Glutamatergic neuron (in vitro differentiated cells): ENCODE measurements around the gene SHISA5. TPM values are rescaled to one million over a fixed set of nuclear protein-coding genes. Genes with fewer than 3 reads are reported as not detected.

ENCODE experiments used
- DNase-seq: peaks from one replicate; pipeline ENCODE4 v3.0.0; 2022
- H3K27ac Mint-ChIP-seq: one replicate; pipeline ENCODE4 v1.8.0; 2020; ENCODE audit warnings: mild to moderate bottlenecking, mixed read lengths, inconsistent platforms; ENCODE audit not compliant: unreplicated experiment
- H3K27me3 Mint-ChIP-seq: one replicate; pipeline ENCODE4 v1.8.0; 2020; ENCODE audit warnings: mild to moderate bottlenecking, moderate library complexity, mixed read lengths, inconsistent platforms; ENCODE audit not compliant: unreplicated experiment
- H3K36me3 Mint-ChIP-seq: one replicate; pipeline ENCODE4 v1.8.0; 2020; ENCODE audit warnings: mild to moderate bottlenecking, mixed read lengths, inconsistent platforms; ENCODE audit not compliant: unreplicated experiment
- H3K4me1 Mint-ChIP-seq: one replicate; pipeline ENCODE4 v1.8.0; 2020; ENCODE audit warnings: mild to moderate bottlenecking, low read depth, mixed read lengths, inconsistent platforms; ENCODE audit not compliant: unreplicated experiment
- H3K4me3 Mint-ChIP-seq: one replicate; pipeline ENCODE4 v1.8.0; 2020; ENCODE audit warnings: mild to moderate bottlenecking, mixed read lengths, inconsistent platforms; ENCODE audit not compliant: unreplicated experiment
- H3K9me3 Mint-ChIP-seq: one replicate; pipeline ENCODE4 v1.8.0; 2020; ENCODE audit warnings: mild to moderate bottlenecking, moderate library complexity, mixed read lengths, inconsistent platforms; ENCODE audit not compliant: unreplicated experiment
- CTCF ChIP-seq: fragments of 200-600 bp; sonication (generic); IDR thresholded peaks from one replicate; pipeline ENCODE4 v1.5.0; 2021; ENCODE audit not compliant: partially characterized antibody, unreplicated experiment
- total RNA-seq: library from RNA; stranded (reverse); fragmentation: NEBNext Ultra II Directional; extraction: Animal tissue kit (Norgen Biotek cat#: 25700); gene quantifications from one replicate; pipeline ENCODE4 v1.2.1, GENCODE V29; 2021; ENCODE audit not compliant: unreplicated experiment

The SHISA5 gene
- total RNA-seq, 1 donor from 2014 or later: 261 TPM

- peak overlapping the region; percentile 85 for H3K27ac Mint-ChIP-seq
- peak overlapping the region; percentile 58 for H3K4me3 Mint-ChIP-seq
- peaks cover 8% of the 10 kb centered on the region for H3K27me3 Mint-ChIP-seq
- H3K36me3 Mint-ChIP-seq: peaks cover 6% of the 10 kb centered on the region
- peaks cover 9% of the 10 kb centered on the region for H3K9me3 Mint-ChIP-seq
- peak; percentile 56 for DNase-seq
- H3K4me1 Mint-ChIP-seq: peaks cover 23% of the 10 kb centered on the region
- TF ChIP-seq CTCF: no peak
These were observed 39.4 kb upstream of the SHISA5 start for GRCh38 chr3:48543271-48543866.

- no peak overlapping the region for H3K27ac Mint-ChIP-seq
- TF ChIP-seq CTCF: no peak
These were observed 34.5 kb upstream of the SHISA5 start for GRCh38 chr3:48538451-48538850.

GRCh38 chr3:48536785-48537184 lies 32.8 kb upstream of the SHISA5 start:
- Mint-ChIP-seq H3K27me3 (peaks cover 2% of the 10 kb centered on the region), H3K9me3 (no peaks in the 10 kb centered on the region), H3K36me3 (peaks cover 8% of the 10 kb centered on the region), H3K4me1 (peaks cover 6% of the 10 kb centered on the region), H3K27ac (no peak overlapping the region), H3K4me3 (no peak overlapping the region)
- TF ChIP-seq CTCF: no peak
- no peak for DNase-seq

More at GRCh38 chr3:48538451-48538850, 34.5 kb upstream of the SHISA5 start:
- H3K36me3 Mint-ChIP-seq: peaks cover 14% of the 10 kb centered on the region
- H3K27me3 Mint-ChIP-seq: peaks cover 8% of the 10 kb centered on the region
- no peak overlapping the region for H3K4me3 Mint-ChIP-seq
- H3K4me1 Mint-ChIP-seq: peaks cover 19% of the 10 kb centered on the region
- no peak for DNase-seq
- H3K9me3 Mint-ChIP-seq: peaks cover 6% of the 10 kb centered on the region

GRCh38 chr3:48536116-48536515 lies 32.1 kb upstream of the SHISA5 start:
- H3K36me3 Mint-ChIP-seq: peaks cover 8% of the 10 kb centered on the region
- H3K9me3 Mint-ChIP-seq: no peaks in the 10 kb centered on the region
- no peak for TF ChIP-seq CTCF
- DNase-seq: no peak
- H3K27me3 Mint-ChIP-seq: peaks cover 2% of the 10 kb centered on the region
- peaks cover 5% of the 10 kb centered on the region for H3K4me1 Mint-ChIP-seq
- no peak overlapping the region for H3K27ac Mint-ChIP-seq
- H3K4me3 Mint-ChIP-seq: no peak overlapping the region

- no peaks in the 10 kb centered on the region for H3K9me3 Mint-ChIP-seq
- peaks cover 8% of the 10 kb centered on the region for H3K36me3 Mint-ChIP-seq
- H3K4me1 Mint-ChIP-seq: peaks cover 5% of the 10 kb centered on the region
- H3K27me3 Mint-ChIP-seq: peaks cover 2% of the 10 kb centered on the region
- no peak for TF ChIP-seq CTCF
- no peak for DNase-seq
- no peak overlapping the region for H3K4me3 Mint-ChIP-seq
- H3K27ac Mint-ChIP-seq: no peak overlapping the region
These were observed 31.6 kb upstream of the SHISA5 start for GRCh38 chr3:48535578-48535977.
